Choroid plexus epithelial cell (primary cell): ENCODE results near the gene ZDHHC13.

ENCODE experiments used
- DNase-seq: peaks from one replicate; pipeline ENCODE4 v3.0.0-alpha.2; 2010; ENCODE audit warnings: low read depth
- H3K4me3 ChIP-seq: 2 replicates; pipeline ENCODE4 v1.5.1; 2011; ENCODE audit warnings: low read depth, mild to moderate bottlenecking, control low read depth, low read length, moderate library complexity
- TF ChIP-seq, protein P1 (sequence below): conservative IDR thresholded peaks from 2 replicates; pipeline ENCODE4 v1.5.1; 2011; ENCODE audit warnings: low read depth, mild to moderate bottlenecking, control low read depth, inconsistent platforms, low read length, moderate library complexity

Gene ZDHHC13

DNA sequence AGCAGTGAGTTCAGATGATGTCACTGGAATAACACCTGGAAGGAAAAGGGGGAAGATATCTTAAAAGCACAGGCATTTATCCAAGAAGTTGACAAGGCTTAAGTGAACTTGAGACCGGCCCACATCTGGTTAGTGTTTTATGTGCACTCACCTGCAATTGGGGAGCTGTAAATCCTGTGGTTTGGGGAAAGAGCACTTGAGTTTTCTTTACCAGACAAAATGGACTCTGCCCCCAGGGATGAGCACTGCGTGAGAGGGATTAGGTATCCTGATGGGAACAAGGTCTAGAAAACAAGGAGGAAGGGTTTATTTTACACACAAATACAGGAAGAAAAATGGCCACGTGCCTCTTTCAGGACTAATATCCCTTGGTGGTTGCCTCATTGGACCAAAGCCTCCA is 108.6 kb downstream of the ZDHHC13 start:
- no peak overlapping the region for H3K4me3 ChIP-seq
- TF ChIP-seq, protein P1, sequence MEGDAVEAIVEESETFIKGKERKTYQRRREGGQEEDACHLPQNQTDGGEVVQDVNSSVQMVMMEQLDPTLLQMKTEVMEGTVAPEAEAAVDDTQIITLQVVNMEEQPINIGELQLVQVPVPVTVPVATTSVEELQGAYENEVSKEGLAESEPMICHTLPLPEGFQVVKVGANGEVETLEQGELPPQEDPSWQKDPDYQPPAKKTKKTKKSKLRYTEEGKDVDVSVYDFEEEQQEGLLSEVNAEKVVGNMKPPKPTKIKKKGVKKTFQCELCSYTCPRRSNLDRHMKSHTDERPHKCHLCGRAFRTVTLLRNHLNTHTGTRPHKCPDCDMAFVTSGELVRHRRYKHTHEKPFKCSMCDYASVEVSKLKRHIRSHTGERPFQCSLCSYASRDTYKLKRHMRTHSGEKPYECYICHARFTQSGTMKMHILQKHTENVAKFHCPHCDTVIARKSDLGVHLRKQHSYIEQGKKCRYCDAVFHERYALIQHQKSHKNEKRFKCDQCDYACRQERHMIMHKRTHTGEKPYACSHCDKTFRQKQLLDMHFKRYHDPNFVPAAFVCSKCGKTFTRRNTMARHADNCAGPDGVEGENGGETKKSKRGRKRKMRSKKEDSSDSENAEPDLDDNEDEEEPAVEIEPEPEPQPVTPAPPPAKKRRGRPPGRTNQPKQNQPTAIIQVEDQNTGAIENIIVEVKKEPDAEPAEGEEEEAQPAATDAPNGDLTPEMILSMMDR, result no peak
- no peak for DNase-seq
